GM12872 (cell line): ENCODE measurements around the gene ZC2HC1B.

ENCODE experiments used
- TF ChIP-seq, protein P1 (sequence below): IDR thresholded peaks from 3 replicates; pipeline ENCODE4 v1.5.1; 2011; ENCODE audit warnings: low read depth, mild to moderate bottlenecking, low read length, moderate library complexity; ENCODE audit not compliant: insufficient read depth

ZC2HC1B gene

DNA sequence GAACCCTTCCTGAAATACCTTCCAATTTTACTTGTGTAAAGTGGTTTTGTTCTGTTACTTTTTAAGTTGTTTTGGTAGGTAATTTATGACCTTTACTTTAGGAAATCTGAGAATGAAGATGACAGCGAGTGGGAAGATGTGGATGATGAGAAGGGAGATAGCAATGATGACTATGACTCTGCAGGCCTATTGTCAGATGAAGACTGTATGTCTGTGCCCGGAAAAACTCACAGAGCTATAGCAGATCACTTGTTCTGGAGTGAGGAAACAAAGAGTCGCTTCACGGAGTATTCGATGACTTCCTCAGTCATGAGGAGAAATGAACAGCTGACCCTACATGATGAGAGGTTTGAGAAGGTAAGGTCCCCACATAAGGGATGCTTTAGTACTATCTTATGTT lies 6.6 kb upstream of the ZC2HC1B start:
- TF ChIP-seq, protein P1, sequence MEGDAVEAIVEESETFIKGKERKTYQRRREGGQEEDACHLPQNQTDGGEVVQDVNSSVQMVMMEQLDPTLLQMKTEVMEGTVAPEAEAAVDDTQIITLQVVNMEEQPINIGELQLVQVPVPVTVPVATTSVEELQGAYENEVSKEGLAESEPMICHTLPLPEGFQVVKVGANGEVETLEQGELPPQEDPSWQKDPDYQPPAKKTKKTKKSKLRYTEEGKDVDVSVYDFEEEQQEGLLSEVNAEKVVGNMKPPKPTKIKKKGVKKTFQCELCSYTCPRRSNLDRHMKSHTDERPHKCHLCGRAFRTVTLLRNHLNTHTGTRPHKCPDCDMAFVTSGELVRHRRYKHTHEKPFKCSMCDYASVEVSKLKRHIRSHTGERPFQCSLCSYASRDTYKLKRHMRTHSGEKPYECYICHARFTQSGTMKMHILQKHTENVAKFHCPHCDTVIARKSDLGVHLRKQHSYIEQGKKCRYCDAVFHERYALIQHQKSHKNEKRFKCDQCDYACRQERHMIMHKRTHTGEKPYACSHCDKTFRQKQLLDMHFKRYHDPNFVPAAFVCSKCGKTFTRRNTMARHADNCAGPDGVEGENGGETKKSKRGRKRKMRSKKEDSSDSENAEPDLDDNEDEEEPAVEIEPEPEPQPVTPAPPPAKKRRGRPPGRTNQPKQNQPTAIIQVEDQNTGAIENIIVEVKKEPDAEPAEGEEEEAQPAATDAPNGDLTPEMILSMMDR = no peak

DNA sequence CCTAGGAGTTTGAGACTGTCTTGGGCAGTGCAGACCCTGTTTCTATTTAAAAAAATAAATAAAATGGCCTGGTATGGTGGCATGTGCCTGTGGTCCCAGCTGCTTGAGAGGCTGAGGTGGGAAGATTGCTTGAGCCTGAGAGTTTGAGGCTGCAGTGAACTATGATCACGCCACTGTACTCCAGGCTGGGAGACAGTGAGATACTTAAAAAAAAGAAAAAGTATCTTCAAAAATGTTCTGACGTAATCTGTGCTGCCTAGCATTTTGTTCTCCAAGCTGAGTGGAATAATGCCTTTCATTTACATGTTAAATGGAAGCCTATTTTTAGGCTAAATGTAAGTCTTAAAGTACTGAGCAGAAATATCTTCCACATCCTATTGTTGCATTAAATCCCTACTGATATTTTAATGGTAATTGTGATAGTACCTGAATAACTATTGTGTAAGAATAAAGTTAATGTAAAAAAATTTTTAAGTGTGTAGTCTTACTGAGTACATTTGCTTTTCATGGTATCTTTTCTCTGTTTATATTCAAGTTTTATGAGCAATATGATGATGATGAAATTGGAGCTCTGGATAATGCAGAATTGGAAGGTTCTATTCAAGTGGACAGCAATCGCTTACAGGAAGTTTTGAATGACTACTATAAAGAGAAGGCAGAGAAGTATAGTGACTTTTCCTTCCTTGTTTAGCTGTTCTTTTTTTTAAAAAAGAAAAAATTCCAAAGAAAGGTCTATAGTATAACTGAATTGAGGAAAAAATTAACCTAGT lies 4.2 kb upstream of the ZC2HC1B start:
- TF ChIP-seq, protein P1 = no peak

DNA sequence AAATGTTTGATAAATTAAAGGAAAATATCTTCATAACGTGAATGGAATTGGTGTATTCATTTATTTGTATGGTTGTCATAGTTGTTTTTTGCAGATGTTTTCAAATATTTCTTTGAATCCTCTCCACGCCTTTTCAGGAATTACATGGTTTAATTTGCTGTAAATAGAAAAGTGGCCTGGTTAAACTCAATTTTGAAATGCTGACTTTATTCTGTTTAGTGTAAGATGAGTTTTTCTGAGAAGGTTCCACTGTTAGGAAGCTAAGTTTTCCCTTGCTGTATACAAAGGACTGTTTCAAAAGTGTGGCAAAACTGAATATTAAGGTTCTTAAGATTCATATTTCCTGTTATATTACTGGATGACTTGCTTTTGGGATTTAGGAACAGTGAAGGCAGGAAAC lies 503 bp upstream of the ZC2HC1B start:
- TF ChIP-seq, protein P1 = no peak

DNA sequence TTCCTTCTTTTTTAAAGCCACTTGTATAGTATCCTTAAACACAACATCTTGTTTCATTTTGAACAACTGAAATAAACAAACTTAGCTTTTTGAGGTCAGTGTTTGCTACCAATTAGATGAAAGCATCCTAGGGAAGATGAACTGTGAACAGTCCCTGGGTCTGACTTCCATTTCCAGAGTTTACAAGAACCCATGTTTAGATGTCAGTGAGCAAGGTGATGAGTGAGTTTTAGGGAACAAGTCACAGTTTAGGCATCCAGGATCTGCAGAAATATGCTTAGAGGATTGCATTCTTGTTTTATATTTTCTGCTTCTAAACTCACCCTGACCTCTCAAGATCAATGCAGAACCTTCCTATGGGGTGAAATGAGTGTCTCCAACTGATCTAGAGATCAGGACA lies 3.0 kb downstream of the ZC2HC1B start:
- TF ChIP-seq, protein P1 = no peak

DNA sequence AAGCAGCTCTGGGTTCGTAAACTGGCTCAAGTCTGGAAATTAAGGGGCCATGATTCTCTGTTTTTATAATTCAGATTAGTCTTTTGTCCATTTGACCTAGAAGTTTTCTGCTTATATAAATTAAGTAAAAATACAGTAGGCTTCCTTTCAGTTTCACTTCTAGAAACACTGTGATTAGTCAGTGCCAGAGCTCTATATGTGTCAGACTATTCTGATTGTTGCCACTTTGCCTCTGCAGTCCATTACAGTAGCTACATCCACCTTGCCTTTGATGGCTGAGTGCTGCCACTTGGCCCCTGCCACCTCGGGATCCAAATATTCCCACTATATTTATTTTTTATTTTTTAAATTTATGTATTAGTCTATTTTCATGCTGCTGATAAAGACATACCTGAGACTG lies 7.9 kb downstream of the ZC2HC1B start:
- TF ChIP-seq, protein P1 = no peak

DNA sequence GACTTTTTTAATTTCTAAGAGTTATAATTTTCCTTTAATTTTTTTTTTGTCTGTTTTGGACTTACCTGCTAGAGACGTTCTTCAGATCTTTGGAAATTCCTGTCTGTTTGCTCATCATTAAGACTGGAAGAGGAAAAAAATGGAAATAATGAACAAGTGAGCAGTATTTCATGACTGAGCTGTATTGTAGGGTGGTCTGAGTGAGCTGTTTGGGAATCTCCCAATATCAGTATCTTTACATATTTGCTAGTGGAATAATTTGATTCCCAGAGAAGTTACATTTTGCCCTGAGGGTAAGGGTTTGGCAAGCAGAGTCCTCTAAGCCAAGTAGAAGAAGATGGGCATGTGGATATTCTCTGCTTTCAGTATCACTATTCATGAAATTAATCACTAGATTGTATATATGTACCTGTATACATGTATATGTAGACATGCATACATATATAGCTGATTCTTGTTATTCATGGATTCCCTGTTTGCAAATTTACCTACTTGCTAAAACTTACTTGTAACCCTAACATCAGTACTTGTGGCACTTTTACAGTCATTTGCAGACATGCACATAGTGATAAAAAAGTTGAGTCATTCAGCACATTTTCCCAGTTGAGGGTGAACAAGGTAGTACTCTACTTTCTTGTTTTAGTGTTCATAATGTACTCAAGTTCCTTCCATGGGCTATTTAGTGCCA lies 13.5 kb downstream of the ZC2HC1B start:
- TF ChIP-seq, protein P1 = no peak

DNA sequence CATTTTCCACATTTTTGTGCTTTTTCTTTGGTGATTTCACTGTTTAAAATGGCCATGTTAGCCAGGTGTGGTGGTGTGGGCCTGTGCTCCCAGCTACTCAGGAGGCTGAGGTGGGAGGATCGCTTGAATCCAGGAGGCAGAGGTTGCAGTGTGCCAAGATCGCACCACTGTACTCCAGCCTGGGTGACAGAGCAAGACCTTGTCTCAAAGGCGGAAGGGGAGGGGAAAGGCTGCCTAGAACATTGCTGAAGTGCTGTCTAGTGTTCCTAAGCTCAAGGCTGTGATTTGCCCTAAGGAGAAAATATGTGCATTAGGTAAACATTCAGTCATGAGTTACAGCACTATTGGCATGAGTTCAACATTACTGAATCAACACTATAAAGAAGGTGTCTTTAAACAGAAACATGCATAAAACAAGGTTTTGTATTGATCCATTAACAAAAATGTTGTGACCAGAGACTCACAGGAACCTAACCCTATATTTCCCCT lies 14.0 kb downstream of the ZC2HC1B start:
- TF ChIP-seq, protein P1 = no peak
